ENCODE measurements around the gene POU1F1.

GRCh38 chr3:87250009-87250408, 26.4 kb downstream of the POU1F1 start:
- TF ChIP-seq CTCF (IDR thresholded peaks at IDR 0.05): no peak
- no peak for TF ChIP-seq POLR2AphosphoS5 (IDR thresholded peaks at IDR 0.05)
- no peak for TF ChIP-seq POLR2A (IDR thresholded peaks at IDR 0.05)

Data from prostate gland (tissue), 2 donors.